Smooth muscle cell (in vitro differentiated cells): ENCODE results near the gene SH2D7. TPM values are rescaled to one million over a fixed set of nuclear protein-coding genes. Genes with fewer than 3 reads are reported as not detected.

Source experiments
- DNase-seq: peaks from one replicate; lab custom pipeline; 2025; ENCODE audit not compliant: unreplicated experiment; lab: John Stamatoyannopoulos, UW
- H2AFZ ChIP-seq: fragments of 200-600 bp; sonication (generic); 2 replicates; pipeline ENCODE4 v1.6.0; 2016; ENCODE audit warnings: antibody characterized with exemption, low read depth, mild to moderate bottlenecking
- H3F3A ChIP-seq: fragments of 200-600 bp; sonication (generic); 2 replicates; pipeline ENCODE4 v1.6.0; 2017; ENCODE audit warnings: antibody characterized with exemption, low read depth
- H3K27ac ChIP-seq: fragments of 200-600 bp; sonication (generic); 2 replicates; pipeline ENCODE4 v1.5.1; 2016; ENCODE audit warnings: low read depth, mild to moderate bottlenecking
- H3K27me3 ChIP-seq: fragments of 200-600 bp; sonication (generic); 2 replicates; pipeline ENCODE4 v1.6.1; 2016; ENCODE audit warnings: low read depth, mild to moderate bottlenecking
- H3K36me3 ChIP-seq: fragments of 200-600 bp; sonication (generic); 2 replicates; pipeline ENCODE4 v1.5.1; 2016; ENCODE audit warnings: low read depth
- H3K4me1 ChIP-seq: fragments of 200-600 bp; sonication (generic); 2 replicates; pipeline ENCODE4 v1.5.1; 2016; ENCODE audit warnings: low read depth
- H3K4me2 ChIP-seq: fragments of 200-600 bp; sonication (generic); 2 replicates; pipeline ENCODE4 v1.6.0; 2016; ENCODE audit warnings: mild to moderate bottlenecking
- H3K4me3 ChIP-seq: fragments of 200-600 bp; sonication (generic); 2 replicates; pipeline ENCODE4 v1.5.1; 2016; ENCODE audit warnings: mild to moderate bottlenecking
- H3K79me2 ChIP-seq: fragments of 200-600 bp; sonication (generic); 2 replicates; pipeline ENCODE4 v1.6.0; 2016; ENCODE audit warnings: low read depth, mild to moderate bottlenecking
- H3K9ac ChIP-seq: fragments of 200-600 bp; sonication (generic); 2 replicates; pipeline ENCODE4 v1.6.0; 2016; ENCODE audit warnings: low read depth
- H3K9me3 ChIP-seq: fragments of 200-600 bp; sonication (generic); replicated peaks from 2 replicates; pipeline ENCODE4 v1.5.1; 2016; ENCODE audit warnings: low read depth
- H4K20me1 ChIP-seq: fragments of 200-600 bp; sonication (generic); 2 replicates; pipeline ENCODE4 v1.6.0; 2016; ENCODE audit warnings: low read depth
- WGBS: methylation state at CpG from one replicate; pipeline ENCODE4 v1.1.7; 2016; ENCODE audit warnings: low lambda C conversion rate; 5-methylcytosine and 5-hydroxymethylcytosine counted together
- polyA plus RNA-seq: library from polyadenylated mRNA; unstranded; fragments of >200 nt; fragmentation: Nextera tagmentation; extraction: Ambion mirVana; gene quantifications from 2 replicates; pipeline ENCODE4 v1.2.1, GENCODE V29; 2016
- total RNA-seq: library from RNA; depleted of rRNA; stranded (reverse); fragments of >200 nt; gene quantifications from 2 replicates; pipeline ENCODE4 v1.2.3, GENCODE V29; 2014
- TF ChIP-seq, protein P1 (sequence below): fragments of 200-600 bp; sonication (generic); IDR thresholded peaks from 2 replicates; pipeline ENCODE4 v1.5.1; 2017; ENCODE audit warnings: borderline replicate concordance, mild to moderate bottlenecking, antibody characterized with exemption; ENCODE audit not compliant: insufficient read depth, poor library complexity, severe bottlenecking

The SH2D7 gene
- total and polyA plus RNA-seq, 2 experiments from 2014 or later: 0.07 TPM; not detected in 1

DNA sequence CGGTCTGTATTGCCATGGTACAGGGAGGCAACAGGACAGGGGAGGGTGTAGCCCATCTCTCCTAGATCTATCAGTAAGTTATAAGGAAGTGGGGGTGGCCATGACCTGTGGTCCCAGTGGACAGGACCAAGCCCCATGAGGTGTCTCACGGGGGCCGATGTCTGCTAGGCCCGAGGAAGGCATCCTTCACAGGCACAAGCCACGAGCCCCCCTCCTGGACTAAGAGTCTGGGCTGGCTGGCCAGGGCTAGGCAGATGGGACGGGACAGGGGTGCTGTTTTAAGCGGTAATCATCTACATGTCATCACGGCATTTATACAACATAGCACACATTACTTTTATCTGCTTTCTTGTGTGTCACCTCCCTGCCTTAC, 12.3 kb upstream of the SH2D7 start:
- Histone ChIP-seq H3K27ac (no peak overlapping the region), H3F3A (peaks cover 19% of the 10 kb centered on the region), H2AFZ (no peak overlapping the region), H4K20me1 (no peaks in the 10 kb centered on the region), H3K36me3 (no peaks in the 10 kb centered on the region), H3K79me2 (peaks cover 6% of the 10 kb centered on the region), H3K27me3 (no peaks in the 10 kb centered on the region), H3K4me1 (peaks cover 17% of the 10 kb centered on the region), H3K9ac (no peak overlapping the region), H3K4me3 (no peak overlapping the region), H3K9me3 (no peaks in the 10 kb centered on the region), H3K4me2 (no peak overlapping the region)
- TF ChIP-seq, protein P1, sequence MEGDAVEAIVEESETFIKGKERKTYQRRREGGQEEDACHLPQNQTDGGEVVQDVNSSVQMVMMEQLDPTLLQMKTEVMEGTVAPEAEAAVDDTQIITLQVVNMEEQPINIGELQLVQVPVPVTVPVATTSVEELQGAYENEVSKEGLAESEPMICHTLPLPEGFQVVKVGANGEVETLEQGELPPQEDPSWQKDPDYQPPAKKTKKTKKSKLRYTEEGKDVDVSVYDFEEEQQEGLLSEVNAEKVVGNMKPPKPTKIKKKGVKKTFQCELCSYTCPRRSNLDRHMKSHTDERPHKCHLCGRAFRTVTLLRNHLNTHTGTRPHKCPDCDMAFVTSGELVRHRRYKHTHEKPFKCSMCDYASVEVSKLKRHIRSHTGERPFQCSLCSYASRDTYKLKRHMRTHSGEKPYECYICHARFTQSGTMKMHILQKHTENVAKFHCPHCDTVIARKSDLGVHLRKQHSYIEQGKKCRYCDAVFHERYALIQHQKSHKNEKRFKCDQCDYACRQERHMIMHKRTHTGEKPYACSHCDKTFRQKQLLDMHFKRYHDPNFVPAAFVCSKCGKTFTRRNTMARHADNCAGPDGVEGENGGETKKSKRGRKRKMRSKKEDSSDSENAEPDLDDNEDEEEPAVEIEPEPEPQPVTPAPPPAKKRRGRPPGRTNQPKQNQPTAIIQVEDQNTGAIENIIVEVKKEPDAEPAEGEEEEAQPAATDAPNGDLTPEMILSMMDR: no peak
- DNase-seq: no peak
- WGBS: 98% methylated on average over 8 of the region's 8 CpGs

DNA sequence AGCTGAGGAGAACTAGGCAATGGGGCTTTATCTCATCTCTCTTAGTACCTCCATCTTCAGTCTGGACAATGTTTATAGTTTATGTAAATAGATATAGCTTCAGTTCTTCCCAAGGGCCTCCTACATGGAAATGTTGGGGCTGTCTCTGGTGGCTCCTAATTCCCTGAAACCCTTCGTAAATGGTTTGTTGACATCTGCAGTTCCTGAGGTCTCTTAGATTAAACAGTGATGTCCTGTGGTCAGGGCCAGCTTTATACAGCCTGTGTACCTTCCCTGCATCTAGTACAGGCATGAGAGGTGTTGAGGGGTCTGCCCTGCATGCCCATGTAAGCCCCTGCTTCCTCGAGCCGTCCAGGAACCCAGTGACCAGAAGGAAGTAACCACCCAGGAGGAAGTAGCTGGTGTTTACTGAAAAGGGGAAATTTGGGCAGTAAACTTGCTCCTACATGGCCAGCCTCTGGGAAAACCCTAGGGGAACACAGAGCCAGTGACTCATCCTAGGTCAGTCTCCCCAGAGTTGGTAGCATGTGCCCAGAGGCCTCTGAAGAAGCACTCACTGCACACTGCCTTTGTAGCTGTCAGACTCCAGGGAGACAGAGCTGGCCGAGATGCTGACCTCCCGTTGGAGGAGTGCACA, 10.1 kb upstream of the SH2D7 start:
- Histone ChIP-seq H3K9me3 (no peaks in the 10 kb centered on the region), H3K4me3 (no peak overlapping the region), H3K9ac (no peak overlapping the region), H3K4me2 (peak overlapping the region; percentile 62), H3K27me3 (no peaks in the 10 kb centered on the region), H3K27ac (peak overlapping the region; percentile 67), H2AFZ (peak overlapping the region; percentile 33), H3K36me3 (no peaks in the 10 kb centered on the region), H3F3A (peaks cover 3% of the 10 kb centered on the region), H3K4me1 (no peaks in the 10 kb centered on the region), H4K20me1 (no peaks in the 10 kb centered on the region), H3K79me2 (no peaks in the 10 kb centered on the region)
- 57% methylated on average over 5 of the region's 5 CpGs for WGBS
- TF ChIP-seq, protein P1: no peak
- DNase-seq: no peak

DNA sequence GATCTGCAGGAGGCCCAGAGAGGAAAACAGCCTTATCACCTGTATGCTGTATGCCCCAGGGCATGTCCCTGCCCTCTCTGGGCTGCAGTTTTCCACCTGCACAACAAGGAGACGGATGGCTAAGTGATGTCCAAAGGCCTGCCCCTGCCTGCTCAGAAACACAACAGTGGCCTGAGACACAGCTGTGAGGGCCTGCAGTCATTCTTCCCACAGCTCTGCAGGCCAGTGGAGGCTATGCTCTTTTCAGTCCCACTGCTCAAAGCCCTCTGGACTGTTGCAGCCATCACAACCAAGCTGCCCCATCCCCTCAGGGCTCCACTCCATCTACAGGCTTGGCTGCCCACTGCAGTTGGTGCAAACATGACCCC, 9.6 kb upstream of the SH2D7 start:
- Histone ChIP-seq H3K27ac (no peak overlapping the region), H3K27me3 (no peaks in the 10 kb centered on the region), H3K79me2 (no peaks in the 10 kb centered on the region), H3K4me1 (no peaks in the 10 kb centered on the region), H2AFZ (no peak overlapping the region), H3K4me2 (no peak overlapping the region), H3F3A (peaks cover 2% of the 10 kb centered on the region), H3K9ac (no peak overlapping the region), H4K20me1 (no peaks in the 10 kb centered on the region), H3K36me3 (no peaks in the 10 kb centered on the region), H3K9me3 (no peaks in the 10 kb centered on the region), H3K4me3 (no peak overlapping the region)
- TF ChIP-seq, protein P1: no peak
- no peak for DNase-seq
- WGBS: 80% methylated on average over 1 of the region's 1 CpG

DNA sequence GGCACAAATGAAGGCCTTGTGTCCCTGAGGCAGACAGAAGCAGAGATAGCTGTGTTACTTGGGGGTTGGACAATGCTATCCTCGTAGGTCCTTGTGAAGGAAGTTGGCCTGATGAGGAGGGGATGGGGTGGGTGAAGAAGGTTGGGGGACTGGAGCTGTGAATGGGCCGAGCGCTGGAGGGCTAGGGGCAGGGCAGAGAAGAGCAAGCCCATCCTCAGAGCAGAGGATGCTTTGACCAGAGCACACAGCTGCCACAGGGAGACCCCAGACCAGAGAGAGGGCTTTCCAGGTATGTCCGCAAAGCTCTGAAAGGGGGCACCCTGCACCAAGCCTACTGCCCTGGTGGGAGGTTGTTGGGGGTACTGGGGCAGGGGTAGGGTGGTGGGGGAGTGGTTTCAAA, 9.2 kb upstream of the SH2D7 start:
- no peaks in the 10 kb centered on the region for H3K4me1 ChIP-seq
- no peaks in the 10 kb centered on the region for H3F3A ChIP-seq
- no peak overlapping the region for H3K4me2 ChIP-seq
- H4K20me1 ChIP-seq: no peaks in the 10 kb centered on the region
- no peak overlapping the region for H3K4me3 ChIP-seq
- TF ChIP-seq, protein P1: no peak
- H3K36me3 ChIP-seq: no peaks in the 10 kb centered on the region
- H3K27me3 ChIP-seq: no peaks in the 10 kb centered on the region
- H2AFZ ChIP-seq: no peak overlapping the region
- no peaks in the 10 kb centered on the region for H3K9me3 ChIP-seq
- 100% methylated on average over 2 of the region's 4 CpGs for WGBS
- no peak for DNase-seq
- no peak overlapping the region for H3K9ac ChIP-seq
- no peak overlapping the region for H3K27ac ChIP-seq
- no peaks in the 10 kb centered on the region for H3K79me2 ChIP-seq
